Measurements from ENCODE around the gene UBQLN3. TPM values are rescaled to one million over a fixed set of nuclear protein-coding genes. Genes with fewer than 3 reads are reported as not detected.

Gene UBQLN3
- total RNA-seq, result not detected
- long read RNA-seq, result 0 reads

DNA sequence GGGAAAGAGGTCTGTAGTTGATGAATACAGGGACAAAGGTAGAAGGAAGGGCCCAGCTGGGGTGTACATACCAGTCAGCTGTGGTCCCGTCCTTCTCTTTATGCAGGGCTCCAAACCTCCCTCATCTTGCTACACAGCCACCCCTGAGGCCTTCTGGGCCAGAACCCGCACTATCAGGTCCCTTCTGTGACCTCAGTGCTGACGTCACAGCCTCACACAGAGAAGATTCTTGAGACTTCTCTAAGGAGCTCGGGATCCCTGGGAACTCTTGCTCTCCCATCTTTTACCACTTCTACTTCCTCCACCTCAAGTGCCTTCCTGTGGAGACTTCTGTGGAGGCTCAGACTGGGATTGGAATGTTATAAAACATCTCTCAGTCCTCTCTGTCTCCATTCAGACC is at the start of gene UBQLN3:
Gene UBQLN3, minus strand, starts transcription at position 155 of the 400 bp plus-strand sequence. CDS start 399 bp downstream, outside the sequence.
- no peak for DNase-seq (ENCODE audit: low spot score)
- intact Hi-C loops (cut with DNase I), result no loop called here

DNA sequence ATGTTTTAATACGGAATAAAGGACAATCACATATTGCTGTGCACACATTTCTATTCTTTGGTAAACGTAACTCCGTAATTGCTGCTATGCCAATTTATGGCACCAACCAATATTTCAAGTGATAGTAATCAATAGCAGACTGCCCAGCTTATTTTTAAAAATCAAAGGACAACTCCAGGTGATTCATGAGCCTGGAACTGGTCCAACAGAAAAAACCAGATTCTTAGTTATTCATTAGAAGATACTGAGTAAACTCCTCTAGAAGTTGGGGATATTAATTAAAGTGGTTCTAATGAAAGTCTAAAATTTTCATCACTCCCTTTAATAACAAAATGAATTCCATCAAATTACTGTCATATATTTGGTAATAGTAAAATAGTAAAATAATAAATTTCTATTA is 48.0 kb upstream of the UBQLN3 start:
- intact Hi-C loops (cut with DNase I), result no loop called here
- no peak for DNase-seq (ENCODE audit: low spot score)

DNA sequence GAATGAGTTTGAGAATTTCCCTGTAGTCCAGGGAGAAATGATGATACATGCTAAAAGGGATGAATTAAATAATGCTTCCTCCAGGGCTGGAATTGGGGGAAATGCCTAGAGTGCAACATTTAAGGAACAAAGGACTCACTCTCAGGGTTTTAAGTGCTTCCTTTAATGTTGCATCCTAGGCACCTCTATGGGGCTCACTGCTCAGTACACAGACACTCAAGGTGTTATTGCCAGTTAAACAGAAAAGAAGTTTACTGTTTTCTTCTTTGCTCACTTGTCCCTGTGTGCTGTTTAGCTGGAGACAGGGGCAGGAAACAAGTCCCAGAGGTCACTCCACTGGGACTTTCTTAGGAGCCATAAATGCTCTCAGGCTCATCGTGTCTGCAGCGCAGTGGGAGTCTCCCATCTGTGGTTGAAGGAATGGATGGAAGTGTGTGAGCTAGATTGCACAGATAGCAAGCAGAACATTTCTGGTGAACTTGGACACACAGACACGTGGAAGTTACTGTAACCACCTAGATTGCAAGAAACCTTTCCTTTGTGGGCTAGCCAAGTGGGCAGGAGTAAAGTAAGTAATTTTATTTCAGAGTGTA is 46.9 kb upstream of the UBQLN3 start:
- intact Hi-C loops (cut with DNase I), result no loop called here
- no peak for DNase-seq (ENCODE audit: low spot score)

DNA sequence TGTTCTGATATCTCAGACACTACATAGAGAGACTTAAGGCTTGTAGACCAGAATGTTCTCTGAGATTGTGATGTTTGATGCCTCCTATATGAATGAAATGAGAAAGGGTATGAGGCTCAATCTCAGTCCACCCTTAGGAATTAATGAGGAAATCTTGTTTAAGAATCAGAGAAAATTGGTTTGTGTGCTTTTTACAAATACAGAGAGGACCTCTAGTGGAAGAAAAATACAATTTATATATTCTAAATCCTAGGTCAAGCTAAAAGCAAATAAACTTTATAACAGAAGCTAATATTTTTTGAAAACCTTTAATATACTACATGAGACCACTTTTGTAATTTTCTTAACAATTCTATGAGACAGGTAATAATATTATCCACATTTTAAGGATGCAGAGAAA is 43.6 kb upstream of the UBQLN3 start:
- DNase-seq (ENCODE audit: low spot score), result no peak
- intact Hi-C loops (cut with DNase I), result no loop called here

DNA sequence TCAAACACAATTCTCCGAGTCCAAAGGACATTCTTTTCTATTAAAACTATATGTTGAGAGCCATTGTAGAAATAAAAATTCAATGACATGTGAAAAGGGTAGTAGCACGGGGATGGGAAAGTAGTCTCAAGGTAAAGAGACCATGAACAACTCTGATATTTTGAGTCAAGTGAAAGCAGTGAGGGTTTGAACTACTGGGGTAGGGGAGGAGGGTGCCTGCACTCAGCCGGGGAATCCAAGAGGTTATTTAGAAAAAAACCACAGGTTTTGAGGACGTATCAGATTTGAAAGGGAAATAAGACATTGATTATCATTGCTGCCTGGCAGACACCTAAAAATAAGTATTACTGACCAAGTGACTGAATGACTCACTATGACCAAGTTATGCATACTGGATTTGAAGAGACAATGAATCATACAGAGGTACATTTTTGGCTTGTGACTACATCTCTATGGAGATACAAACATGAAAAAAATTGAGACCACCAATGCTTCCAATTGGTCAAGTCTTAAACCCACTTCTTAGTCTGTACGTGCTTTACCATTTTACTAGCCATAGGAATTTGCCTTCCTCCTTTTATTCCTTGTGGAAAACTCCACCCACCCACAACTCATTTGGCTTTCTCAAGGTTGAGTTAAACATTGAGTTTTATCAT is 40.8 kb upstream of the UBQLN3 start:
- intact Hi-C loops (cut with DNase I), result no loop called here
- DNase-seq (ENCODE audit: low spot score), result no peak

DNA sequence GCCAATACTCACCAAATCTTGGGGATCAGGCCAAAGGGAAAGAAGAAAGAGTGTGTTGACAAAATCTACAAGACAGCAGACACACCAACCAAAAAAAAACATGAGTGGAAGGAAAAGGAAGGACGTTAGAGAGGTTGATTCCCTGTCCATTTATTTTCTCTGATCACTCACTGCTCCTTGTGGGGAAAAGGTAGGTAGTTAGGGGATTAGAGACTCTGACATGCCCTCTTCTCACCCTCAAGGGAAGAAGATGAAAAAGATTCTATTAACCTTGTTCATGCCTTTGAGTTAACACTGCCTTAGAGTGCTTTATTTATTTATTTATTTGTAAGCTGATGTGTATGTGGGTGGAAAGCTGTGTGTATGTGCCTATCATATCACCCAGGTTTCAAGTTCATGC is 38.7 kb upstream of the UBQLN3 start, which contains the start of gene OR52H1:
Gene OR52H1, minus strand, starts transcription at position 101 of the 400 bp plus-strand sequence. CDS start 3,035 bp downstream, outside the sequence.
- intact Hi-C loops (cut with DNase I), result no loop called here
- no peak for DNase-seq (ENCODE audit: low spot score)

DNA sequence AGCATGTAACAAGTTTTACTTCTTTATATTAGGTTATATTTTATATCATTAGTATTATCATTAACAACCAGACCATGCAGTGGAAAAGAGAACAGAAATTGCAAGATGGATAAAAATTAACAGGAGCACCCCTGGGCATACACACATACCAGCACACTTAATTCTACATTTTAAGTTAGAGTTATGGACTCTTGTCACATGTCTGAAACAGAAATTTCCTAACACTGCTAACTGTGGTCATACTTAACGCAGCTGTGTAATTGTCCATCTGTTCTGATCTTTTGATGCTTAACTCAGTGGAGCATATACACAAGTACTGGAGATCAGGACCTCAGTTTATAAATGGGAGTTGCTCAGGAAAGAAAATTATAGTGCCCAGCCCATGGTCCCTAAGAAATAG is 38.2 kb upstream of the UBQLN3 start:
- intact Hi-C loops (cut with DNase I), result no loop called here
- no peak for DNase-seq (ENCODE audit: low spot score)

DNA sequence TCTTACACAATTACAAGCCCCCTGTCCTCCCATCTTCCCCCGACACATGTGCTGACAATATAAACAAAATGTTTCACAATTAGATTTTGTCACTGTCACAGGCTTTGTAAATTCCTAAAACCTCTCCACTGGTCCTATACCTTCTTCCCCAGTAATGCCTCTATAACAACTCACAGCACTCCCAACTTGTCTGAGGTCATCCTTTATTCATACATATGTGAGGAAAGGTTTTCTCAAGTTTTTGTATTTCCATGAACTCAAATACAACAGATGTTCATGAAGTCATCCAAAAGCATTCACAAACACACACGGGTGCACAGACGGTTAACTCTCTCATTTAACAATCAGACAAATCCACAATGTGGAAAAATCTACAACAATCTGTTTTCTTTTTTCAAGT is 36.7 kb upstream of the UBQLN3 start:
- intact Hi-C loops (cut with DNase I), result no loop called here
- DNase-seq (ENCODE audit: low spot score), result no peak

DNA sequence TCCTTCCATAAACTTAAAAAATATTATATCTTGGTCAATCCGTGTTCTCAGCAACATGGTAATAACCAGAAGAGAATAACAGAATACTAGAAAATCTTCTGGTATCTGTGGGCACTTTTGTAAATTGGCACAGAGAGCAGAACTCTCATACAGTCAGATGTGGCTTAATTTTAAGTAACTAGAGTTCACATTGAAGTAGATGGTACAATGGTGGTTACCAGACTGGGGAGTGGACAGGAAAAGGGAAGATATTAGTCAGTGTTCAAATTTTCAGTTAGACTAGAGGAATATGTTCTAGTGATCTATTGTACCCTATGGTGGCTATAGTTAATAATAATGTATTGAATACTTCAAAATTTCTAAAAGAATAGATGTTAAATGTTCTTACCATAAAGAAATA is 31.7 kb upstream of the UBQLN3 start:
- intact Hi-C loops (cut with DNase I), result no loop called here
- no peak for DNase-seq (ENCODE audit: low spot score)

DNA sequence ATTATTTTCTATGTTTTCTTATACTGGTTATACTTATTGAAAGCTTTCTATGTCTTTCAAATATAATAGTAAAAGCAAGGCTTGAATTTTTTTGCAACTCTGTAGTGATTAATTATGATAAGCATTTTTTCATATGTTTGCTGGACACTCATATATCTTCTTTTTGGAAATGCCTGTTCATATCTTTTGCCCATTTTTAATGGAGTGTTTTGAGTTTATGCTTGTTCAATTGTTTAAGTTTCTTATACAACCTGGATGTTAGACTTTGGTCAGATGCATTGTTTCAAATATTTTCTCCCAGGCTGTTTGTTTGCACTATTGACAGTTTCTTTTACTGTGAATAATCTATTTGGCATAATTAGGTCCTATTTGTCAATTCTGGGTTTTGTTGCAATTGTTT is 26.7 kb upstream of the UBQLN3 start:
- no peak for DNase-seq (ENCODE audit: low spot score)
- intact Hi-C loops (cut with DNase I), result no loop called here

DNA sequence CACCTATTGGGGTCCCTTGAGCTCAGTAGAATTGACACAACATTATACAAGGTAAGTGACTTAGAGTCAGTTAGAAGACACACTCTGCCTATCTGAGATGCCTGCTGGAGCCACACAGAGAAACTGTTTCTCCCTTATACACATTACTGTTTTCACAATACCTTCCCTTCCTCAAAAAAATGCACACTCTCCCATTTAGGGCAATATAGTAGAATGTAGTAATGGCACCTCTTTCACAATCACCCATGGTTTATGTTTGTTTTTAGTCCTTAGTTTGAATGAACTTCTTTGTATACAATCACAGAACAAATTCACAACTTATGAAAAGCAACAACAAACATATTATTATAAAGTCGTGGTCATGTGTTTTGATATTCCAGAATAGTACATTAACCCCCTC is 24.3 kb upstream of the UBQLN3 start:
- no peak for DNase-seq (ENCODE audit: low spot score)

DNA sequence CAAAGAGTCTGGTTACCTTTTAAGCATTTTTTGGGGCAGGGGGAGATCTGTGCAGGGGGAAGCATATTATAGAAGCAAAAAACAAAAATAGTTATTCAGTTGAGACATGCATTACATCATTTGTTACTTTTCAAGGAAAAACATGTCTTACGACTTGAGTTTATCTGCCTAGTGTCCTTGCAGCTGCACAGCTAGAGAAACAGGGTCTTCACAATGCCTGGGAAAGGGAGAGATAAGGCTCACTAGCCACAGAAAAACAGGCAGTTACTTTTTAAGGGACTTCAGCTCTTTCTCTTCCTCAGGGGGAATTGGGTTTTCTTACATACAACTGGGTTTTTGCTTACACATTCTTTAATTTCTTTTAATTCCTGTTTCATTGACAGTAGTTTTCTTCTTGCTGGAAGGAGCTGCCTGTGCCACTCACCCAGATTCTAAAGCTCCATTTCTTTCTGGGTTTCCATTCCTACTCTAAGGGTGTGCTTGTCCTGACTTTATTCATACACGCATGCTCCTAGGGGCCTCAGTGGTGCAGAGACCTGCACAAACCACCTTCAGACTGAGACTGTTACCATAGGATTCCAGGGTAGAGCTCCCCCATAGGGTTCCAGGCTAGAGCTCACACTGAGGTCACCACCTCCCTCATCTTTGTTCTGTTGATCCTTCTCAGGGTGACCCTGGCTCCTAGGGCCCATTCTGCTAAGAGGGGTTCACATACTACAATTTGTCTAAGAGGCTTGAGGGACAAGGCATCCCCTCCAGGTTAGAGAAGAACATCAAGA is 21.5 kb upstream of the UBQLN3 start:
- intact Hi-C loops (cut with DNase I), result no loop called here

More for the DNA sequence above, 24.3 kb upstream of the UBQLN3 start:
- intact Hi-C loops (cut with DNase I), result no loop called here

DNA sequence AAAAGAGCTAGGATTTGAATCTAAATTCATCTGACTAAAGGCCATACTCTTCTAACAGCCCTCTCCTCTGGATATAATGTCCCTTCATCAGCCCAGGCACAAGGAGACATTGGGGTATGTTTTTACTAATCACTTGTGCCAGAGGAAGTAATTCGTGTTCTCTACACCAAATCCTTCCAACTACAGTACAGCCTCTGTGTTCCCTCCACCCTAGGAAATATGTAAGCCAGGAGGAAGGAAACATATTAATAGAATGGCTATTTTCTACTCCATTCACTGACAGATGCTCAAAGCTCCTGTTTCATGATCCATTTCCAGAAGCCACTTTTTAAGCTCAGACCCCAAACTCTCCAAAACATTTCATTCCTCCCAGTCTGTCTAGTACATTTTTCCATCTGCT is 18.7 kb upstream of the UBQLN3 start:
- no peak for DNase-seq (ENCODE audit: low spot score)
- intact Hi-C loops (cut with DNase I), result no loop called here

More for the DNA sequence above, 21.5 kb upstream of the UBQLN3 start:
- no peak for DNase-seq (ENCODE audit: low spot score)

DNA sequence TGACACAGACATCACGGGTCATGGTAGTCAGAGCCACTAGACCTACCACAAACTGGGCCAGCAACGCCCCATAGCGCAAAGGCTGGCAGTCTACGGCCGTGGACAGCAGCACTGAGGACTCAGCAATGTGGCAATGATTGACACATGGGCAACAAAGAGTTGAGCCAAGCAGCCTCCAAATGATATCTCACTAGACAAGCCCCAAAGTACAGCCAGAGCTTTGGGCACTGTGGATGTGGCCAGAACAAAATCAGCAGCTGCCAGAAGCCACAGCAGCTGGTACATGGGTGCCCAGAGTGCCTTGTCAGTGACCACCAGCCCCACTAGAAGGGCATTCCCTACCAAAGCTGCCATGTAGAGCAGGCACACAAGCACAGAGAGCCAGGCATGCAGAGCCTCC is 18.0 kb upstream of the UBQLN3 start:
- no peak for DNase-seq (ENCODE audit: low spot score)
- intact Hi-C loops (cut with DNase I), result no loop called here

DNA sequence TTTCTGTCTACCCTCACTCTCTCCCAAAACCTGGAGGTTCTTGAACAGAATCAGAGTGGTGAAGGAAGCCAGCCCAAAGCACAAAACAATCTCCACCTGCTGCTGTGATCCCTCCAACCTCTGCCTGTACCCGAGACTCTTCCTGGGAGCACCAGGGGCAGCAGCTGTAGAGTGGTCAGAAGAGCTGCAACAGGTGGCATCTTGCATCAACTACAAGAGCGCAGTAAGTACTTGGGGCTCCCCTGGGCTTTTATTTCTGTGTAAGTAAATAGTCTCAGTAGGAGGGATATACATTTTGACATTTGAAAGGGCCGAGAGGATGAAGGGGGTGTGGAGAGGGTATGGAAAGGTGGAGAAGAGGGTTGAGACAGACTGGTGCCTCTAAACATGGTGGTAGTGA is 15.0 kb upstream of the UBQLN3 start:
- DNase-seq (ENCODE audit: low spot score), result no peak
- intact Hi-C loops (cut with DNase I), result no loop called here

DNA sequence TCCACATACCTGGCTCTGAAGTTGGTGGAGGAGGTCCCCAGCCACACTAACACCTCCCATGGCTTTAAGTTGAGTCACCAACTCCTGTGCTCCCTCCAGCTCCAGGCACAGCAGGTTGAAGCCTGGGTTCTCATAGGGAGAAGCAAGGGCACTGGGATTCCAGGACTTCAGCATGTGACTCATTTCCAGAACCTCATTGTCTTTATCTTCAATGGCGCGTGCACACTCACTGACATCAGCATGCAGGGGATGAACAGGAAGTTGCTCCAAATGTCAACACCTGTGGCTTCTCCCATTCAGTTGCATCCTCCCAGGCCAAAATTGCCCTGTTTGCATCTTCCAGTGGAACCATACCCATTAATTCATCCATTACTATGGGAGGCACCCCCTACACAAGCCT is 12.6 kb upstream of the UBQLN3 start:
- no peak for DNase-seq (ENCODE audit: low spot score)
- intact Hi-C loops (cut with DNase I), result no loop called here

DNA sequence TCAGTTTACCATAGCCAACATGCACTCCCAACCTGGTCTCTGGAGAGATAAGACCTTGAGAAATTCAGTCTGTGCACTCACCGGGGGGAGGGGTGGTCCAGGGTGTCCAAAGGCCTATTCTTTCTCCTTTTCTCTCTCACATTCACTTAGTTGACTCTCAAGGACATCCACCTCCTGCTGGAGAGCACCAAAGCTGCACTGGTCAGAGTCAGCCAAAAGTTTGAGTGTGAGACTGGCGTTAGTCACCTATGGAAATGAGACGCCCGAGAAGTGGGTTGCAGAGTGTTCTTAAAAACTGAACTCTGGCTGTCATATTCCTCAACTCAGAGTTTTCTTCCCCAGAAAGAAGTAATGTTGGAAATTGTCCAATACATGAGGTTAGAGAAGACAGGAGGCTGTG is 11.8 kb upstream of the UBQLN3 start:
- intact Hi-C loops (cut with DNase I), result no loop called here

DNA sequence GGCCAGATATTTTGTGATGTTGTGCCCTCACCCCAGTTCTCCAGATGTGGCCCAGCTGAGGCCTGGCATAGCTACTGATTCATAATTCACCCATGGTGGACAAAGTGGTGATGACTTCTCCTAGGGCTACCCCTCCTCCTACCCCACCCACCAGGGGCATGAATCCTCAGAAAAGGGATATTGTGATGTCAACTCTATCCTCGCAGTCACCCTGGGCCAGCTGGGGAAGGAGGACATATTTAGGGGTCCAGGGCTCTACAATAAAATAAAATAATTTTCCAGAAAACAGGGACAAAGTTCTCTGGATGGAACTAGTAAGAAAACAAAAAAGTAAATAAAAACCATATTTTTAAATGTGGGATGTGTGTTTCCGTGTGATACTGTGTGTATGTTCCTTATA is 6.8 kb upstream of the UBQLN3 start, which contains the start of gene UBQLNL:
Gene UBQLNL, minus strand, starts transcription at position 101 of the 400 bp plus-strand sequence. CDS start 258 bp downstream, outside the sequence.
- no peak for DNase-seq (ENCODE audit: low spot score)
- intact Hi-C loops (cut with DNase I), result no loop called here

More for the DNA sequence above, 11.8 kb upstream of the UBQLN3 start:
- no peak for DNase-seq (ENCODE audit: low spot score)

DNA sequence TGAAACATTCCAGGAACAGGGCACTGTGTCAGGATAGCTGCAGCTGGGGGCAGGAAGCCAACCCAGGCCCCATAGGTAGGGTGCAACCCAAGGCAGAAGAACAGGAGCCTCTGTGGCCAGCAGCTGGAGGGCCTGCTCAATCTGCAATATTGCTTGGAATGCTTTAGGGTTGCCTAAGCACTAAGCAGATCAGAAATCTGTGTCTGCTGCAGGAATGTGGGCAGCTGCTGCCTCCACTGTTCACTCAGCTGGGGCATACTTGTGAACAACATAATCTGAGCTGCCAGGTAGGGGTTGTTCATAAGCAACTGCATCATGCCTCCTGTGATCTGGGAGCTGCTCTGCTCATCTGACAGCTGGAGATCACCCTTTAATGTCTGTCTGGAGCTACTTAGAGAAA is 5.1 kb upstream of the UBQLN3 start:
- no peak for DNase-seq (ENCODE audit: low spot score)
- intact Hi-C loops (cut with DNase I), result no loop called here

DNA sequence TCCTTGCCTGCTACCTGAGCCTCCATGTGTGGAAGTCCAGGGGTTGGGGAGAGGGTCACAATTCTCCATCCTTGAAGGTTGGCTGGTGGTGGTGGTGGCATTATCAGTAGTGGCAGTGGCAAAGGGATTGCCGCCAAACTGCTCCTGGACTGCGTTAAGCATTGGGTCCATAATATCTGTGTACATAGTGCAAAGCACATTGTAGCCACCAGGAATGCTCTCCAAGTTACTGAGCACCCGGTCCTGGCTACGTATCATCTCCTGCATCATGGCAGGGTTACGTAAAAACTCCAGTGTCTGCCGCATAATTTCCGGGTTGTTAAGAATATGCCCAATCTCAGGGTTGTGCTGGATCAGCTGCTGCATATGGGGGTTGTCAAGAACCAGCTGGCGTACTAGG is 1.2 kb downstream of the UBQLN3 start:
- no peak for DNase-seq (ENCODE audit: low spot score)
- intact Hi-C loops (cut with DNase I), result no loop called here

DNA sequence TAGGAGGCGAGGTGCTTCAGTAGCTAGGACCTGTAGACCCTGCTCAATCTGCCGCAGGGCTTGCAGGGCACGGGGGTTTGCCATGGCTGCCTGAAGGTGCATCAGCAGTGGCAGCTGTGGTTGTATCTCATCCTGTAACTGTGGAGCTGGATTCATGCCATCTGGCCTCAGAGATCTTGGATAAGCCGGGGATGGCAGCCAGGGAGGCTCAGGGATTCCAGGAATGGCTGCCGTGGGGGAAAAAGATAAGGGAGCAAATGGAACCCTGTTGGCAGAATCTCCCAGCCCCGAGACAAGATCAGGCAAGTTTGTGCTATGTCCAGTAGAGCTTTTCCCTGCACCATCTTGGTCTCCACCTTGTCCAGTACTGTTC is 1.8 kb downstream of the UBQLN3 start:
- intact Hi-C loops (cut with DNase I), result no loop called here
- DNase-seq (ENCODE audit: low spot score), result no peak

All from cardiac septum (tissue), 1 donor.